B cell (primary cell): ENCODE results near the gene NAIF1. TPM values are rescaled to one million over a fixed set of nuclear protein-coding genes. Genes with fewer than 3 reads are reported as not detected.

Experiments
- ATAC-seq: fragments of 200-7000 bp; cut with Tn5 transposase; one replicate; pipeline ENCODE4 v1.10.0; 2021; ENCODE audit warnings: low read depth, mild to moderate bottlenecking, moderate number of reproducible peaks, moderate library complexity
- CTCF ChIA-PET: fragments of 350-600 bp; sonication (Branson Sonifier 250); formaldehyde crosslinking; loops from one replicate; lab custom pipeline; 2021; ENCODE audit warnings: antibody characterized with exemption, inconsistent platforms; lab: Charles Lee
- POLR2A ChIA-PET: fragments of 350-600 bp; sonication (Branson Sonifier 250); formaldehyde crosslinking; loops from one replicate; lab custom pipeline; 2021; ENCODE audit warnings: antibody characterized with exemption; lab: Charles Lee
- DNase-seq: peaks from one replicate; pipeline ENCODE4 v3.0.0; 2013
- H2AFZ ChIP-seq: 2 replicates; pipeline ENCODE4 v1.6.1; 2012; ENCODE audit warnings: mild to moderate bottlenecking, low read depth, low read length; ENCODE audit not compliant: insufficient read depth, poor library complexity, severe bottlenecking
- H3K27ac ChIP-seq, 2 donors: 1 replicate in 1 of 2; 2 replicates in 1 of 2; pipeline ENCODE4 v1.5.1; 2012 to 2013; ENCODE audit warnings: low read length in 2 of 2, mild to moderate bottlenecking in 2 of 2, moderate library complexity in 1 of 2
- H3K27me3 ChIP-seq, 4 experiments: fragments of 200-600 bp in 1 of 4; sonication (generic) in 1 of 4; replicated peaks in 1 of 4; 1 replicate in 2 of 4; 2 replicates in 2 of 4; pipeline versions ENCODE4 v1.6.1 to v1.7.0; 2013 to 2016; ENCODE audit warnings: low read length in 3 of 4, mild to moderate bottlenecking in 2 of 4, mixed read lengths in 1 of 4, moderate library complexity in 1 of 4; ENCODE audit not compliant: insufficient read depth in 4 of 4, control insufficient read depth in 3 of 4; ENCODE audit errors: control extremely low read depth in 1 of 4
- H3K36me3 ChIP-seq, 2 experiments: replicated peaks in 1 of 2; 1 replicate in 1 of 2; 2 replicates in 1 of 2; pipeline versions ENCODE4 v1.6.1 to v1.7.1; 2013; ENCODE audit warnings: low read length in 1 of 2; ENCODE audit not compliant: insufficient read depth in 2 of 2, control insufficient read depth in 1 of 2; ENCODE audit errors: control extremely low read depth in 1 of 2, extremely low read depth in 1 of 2
- H3K4me1 ChIP-seq, 2 donors: fragments of 200-600 bp in 1 of 2; sonication (generic) in 1 of 2; 1 replicate in 1 of 2; 2 replicates in 1 of 2; pipeline versions ENCODE4 v1.5.1 to v1.6.1; 2013 to 2017; ENCODE audit warnings: low read length in 2 of 2; ENCODE audit not compliant: control insufficient read depth in 2 of 2, insufficient read depth in 2 of 2
- H3K4me2 ChIP-seq: replicated peaks from 2 replicates; pipeline ENCODE3; 2012; ENCODE audit warnings: mild to moderate bottlenecking, low read depth, low read length; ENCODE audit not compliant: poor library complexity, severe bottlenecking
- H3K4me3 ChIP-seq, 5 experiments: fragments of 200-600 bp in 1 of 5; sonication (generic) in 1 of 5; 1 replicate in 3 of 5; 2 replicates in 2 of 5; pipeline versions ENCODE4 v1.5.1 to v1.7.0; 2011 to 2016; ENCODE audit warnings: low read length in 4 of 5, mild to moderate bottlenecking in 4 of 5, low read depth in 2 of 5, control low read depth in 1 of 5, moderate library complexity in 1 of 5; ENCODE audit not compliant: insufficient read depth in 1 of 5; ENCODE audit errors: control extremely low read depth in 1 of 5, extremely low read depth in 1 of 5
- H3K79me2 ChIP-seq: fragments of 200-600 bp; sonication (generic); one replicate; pipeline ENCODE4 v1.6.0; 2016; ENCODE audit warnings: low read length; ENCODE audit not compliant: control insufficient read depth, insufficient read depth
- H3K9ac ChIP-seq: fragments of 200-600 bp; sonication (generic); 2 replicates; pipeline ENCODE4 v1.6.1; 2017; ENCODE audit warnings: mild to moderate bottlenecking, low read length, moderate library complexity
- H3K9me3 ChIP-seq, 3 donors: one replicate each; pipeline versions ENCODE4 v1.6.1 to v1.7.1; 2013; ENCODE audit warnings: low read length in 2 of 3; ENCODE audit not compliant: control insufficient read depth in 2 of 3, insufficient read depth in 1 of 3; ENCODE audit errors: control extremely low read depth in 1 of 3
- H4K20me1 ChIP-seq: 2 replicates; pipeline ENCODE4 v1.6.0; 2012; ENCODE audit warnings: mild to moderate bottlenecking, low read length; ENCODE audit not compliant: insufficient read depth, control insufficient read depth, poor library complexity, severe bottlenecking
- H3K27ac Mint-ChIP-seq: one replicate; pipeline ENCODE4 v1.8.0; 2021; ENCODE audit warnings: mixed read lengths
- H3K27me3 Mint-ChIP-seq: one replicate; pipeline ENCODE4 v1.8.0; 2021; ENCODE audit warnings: mixed read lengths
- H3K4me1 Mint-ChIP-seq: one replicate; pipeline ENCODE4 v1.8.0; 2021; ENCODE audit warnings: mixed read lengths
- H3K4me3 Mint-ChIP-seq: one replicate; pipeline ENCODE4 v1.8.0; 2021; ENCODE audit warnings: mixed read lengths
- H3K9me3 Mint-ChIP-seq: one replicate; pipeline ENCODE4 v1.8.0; 2022; ENCODE audit warnings: mixed read lengths; ENCODE audit not compliant: insufficient read depth
- EZH2 ChIP-seq: IDR thresholded peaks from 2 replicates; pipeline ENCODE4 v1.6.1; 2012; ENCODE audit warnings: borderline replicate concordance, low read depth, mild to moderate bottlenecking, moderate library complexity, low read length; ENCODE audit not compliant: insufficient read depth, poor library complexity, severe bottlenecking
- WGBS: methylation state at CpG from one replicate; pipeline ENCODE4 v1.1.5; 2013; ENCODE audit warnings: missing lambda C conversion rate; ENCODE audit not compliant: insufficient coverage; 5-methylcytosine and 5-hydroxymethylcytosine counted together
- intact Hi-C: fragments of 100-400 bp; cut with micrococcal nuclease; formaldehyde crosslinking; loops from one replicate; pipeline ENCODE4 v1.10.0; 2022
- polyA plus RNA-seq: library from polyadenylated mRNA; depleted of rRNA; stranded (reverse); fragments of >200 nt; gene quantifications from 2 replicates; pipeline ENCODE4 v1.2.3, GENCODE V29; 2012
- total RNA-seq, 2 donors: library from RNA; stranded (reverse); fragments of 120-200 nt in 1 of 2; gene quantifications; 1 replicate in 1 of 2; 2 replicates in 1 of 2; pipeline versions ENCODE4 v1.2.3 to v1.2.4, GENCODE V29; 2013 to 2022
- TF ChIP-seq, protein P1 (sequence below): fragments of 200-600 bp; IDR thresholded peaks from one replicate; pipeline ENCODE4 v1.8.0; 2022; ENCODE audit warnings: antibody characterized with exemption, mild to moderate bottlenecking

The NAIF1 gene
- total and polyA plus RNA-seq, 2 donors (not counting 1 experiment from before 2014, with no cell fraction given): 11.4 to 16.6 TPM

DNA sequence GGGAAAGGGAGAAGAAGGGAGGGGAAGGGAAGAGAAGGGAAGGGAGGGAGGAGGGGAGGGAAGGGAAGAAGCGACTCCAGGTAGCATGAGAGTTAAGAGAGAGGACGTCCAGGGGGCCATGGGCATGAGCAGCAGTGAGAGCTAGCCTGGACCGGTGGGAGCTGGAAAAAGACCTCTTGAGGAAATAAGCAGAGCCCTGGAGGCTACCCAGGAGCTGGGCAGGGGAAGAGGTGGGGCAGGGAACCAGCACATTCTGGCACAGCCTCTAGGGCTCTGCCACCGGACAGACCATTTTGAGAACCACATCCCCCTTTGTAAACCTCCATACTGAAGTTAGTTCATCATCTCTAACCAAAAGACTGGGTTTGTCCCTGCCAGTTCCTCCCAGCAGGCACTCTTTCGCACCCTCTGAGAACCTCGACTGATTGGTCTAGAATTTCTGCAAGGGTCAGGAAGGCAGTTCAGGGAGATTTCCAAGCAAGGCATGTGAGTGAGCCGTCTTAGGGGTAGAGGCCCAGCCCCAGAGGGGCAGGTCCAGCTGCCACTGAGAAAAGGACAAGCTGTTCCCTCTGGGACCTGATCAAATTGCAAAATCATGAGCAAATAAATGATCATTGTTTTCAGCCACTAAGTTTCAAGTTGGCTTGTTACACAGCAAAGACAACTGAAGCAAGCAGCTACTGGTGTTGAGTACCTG is 11.6 kb downstream of the NAIF1 start:
- no peak for TF ChIP-seq EZH2
- TF ChIP-seq, protein P1, sequence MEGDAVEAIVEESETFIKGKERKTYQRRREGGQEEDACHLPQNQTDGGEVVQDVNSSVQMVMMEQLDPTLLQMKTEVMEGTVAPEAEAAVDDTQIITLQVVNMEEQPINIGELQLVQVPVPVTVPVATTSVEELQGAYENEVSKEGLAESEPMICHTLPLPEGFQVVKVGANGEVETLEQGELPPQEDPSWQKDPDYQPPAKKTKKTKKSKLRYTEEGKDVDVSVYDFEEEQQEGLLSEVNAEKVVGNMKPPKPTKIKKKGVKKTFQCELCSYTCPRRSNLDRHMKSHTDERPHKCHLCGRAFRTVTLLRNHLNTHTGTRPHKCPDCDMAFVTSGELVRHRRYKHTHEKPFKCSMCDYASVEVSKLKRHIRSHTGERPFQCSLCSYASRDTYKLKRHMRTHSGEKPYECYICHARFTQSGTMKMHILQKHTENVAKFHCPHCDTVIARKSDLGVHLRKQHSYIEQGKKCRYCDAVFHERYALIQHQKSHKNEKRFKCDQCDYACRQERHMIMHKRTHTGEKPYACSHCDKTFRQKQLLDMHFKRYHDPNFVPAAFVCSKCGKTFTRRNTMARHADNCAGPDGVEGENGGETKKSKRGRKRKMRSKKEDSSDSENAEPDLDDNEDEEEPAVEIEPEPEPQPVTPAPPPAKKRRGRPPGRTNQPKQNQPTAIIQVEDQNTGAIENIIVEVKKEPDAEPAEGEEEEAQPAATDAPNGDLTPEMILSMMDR: no peak
- H3K27ac Mint-ChIP-seq: no peak overlapping the region
- ATAC-seq (no peak), DNase-seq (no peak)
- H3K9me3 ChIP-seq: no peaks in the 10 kb centered on the region
- POLR2A ChIA-PET: no interaction called here
- CTCF ChIA-PET: interaction anchor here (1.0 to 1.2 kb wide), 3 partner anchors 13 to 100 kb away, joined by 3 to 4 read pairs (median 3); partner anchors contain the start of gene SLC25A25
- no peak overlapping the region for H3K9ac ChIP-seq
- peaks cover 3% of the 10 kb centered on the region in 2 donors for H3K4me1 ChIP-seq
- 77% methylated on average over 7 of the region's 7 CpGs for WGBS
- no peak overlapping the region for H3K4me3 Mint-ChIP-seq
- no peaks in the 10 kb centered on the region for H3K27me3 ChIP-seq
- no peaks in the 10 kb centered on the region for H3K36me3 ChIP-seq
- H3K4me1 Mint-ChIP-seq: peaks cover 1% of the 10 kb centered on the region
- H3K4me2 ChIP-seq: no peak overlapping the region
- H3K79me2 ChIP-seq: no peaks in the 10 kb centered on the region
- no peak overlapping the region for H3K4me3 ChIP-seq
- no peak overlapping the region for H3K27ac ChIP-seq
- intact Hi-C loops: no loop called here
- no peaks in the 10 kb centered on the region for H3K27me3 Mint-ChIP-seq
- no peaks in the 10 kb centered on the region for H4K20me1 ChIP-seq
- H3K9me3 Mint-ChIP-seq: no peaks in the 10 kb centered on the region
- no peak overlapping the region for H2AFZ ChIP-seq

DNA sequence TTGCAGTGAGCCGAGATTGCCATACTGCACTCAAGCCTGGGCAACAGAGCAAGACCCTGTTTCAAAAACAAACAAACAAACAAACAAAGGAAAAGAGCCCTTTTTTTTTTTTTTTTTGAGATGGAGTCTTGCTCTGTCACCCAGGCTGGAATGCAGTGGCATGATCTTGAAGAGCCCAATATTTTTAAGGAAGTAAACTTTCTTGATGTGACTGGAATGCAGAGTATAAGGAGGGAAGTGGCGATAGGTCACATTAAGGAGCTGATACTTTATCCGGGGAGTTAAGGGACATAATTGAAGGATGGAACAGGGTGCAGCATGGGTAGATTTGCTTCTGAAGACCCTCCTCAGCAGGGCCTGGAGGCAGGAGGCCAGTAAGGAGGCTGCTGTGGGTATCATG is 13.0 kb downstream of the NAIF1 start:
- DNase-seq (no peak), ATAC-seq (no peak)
- no peaks in the 10 kb centered on the region for H3K79me2 ChIP-seq
- POLR2A ChIA-PET: no interaction called here
- H3K9ac ChIP-seq: no peak overlapping the region
- no peak overlapping the region for H3K4me3 Mint-ChIP-seq
- H3K27ac ChIP-seq: no peak overlapping the region
- no peaks in the 10 kb centered on the region for H3K9me3 ChIP-seq
- no peak overlapping the region for H3K27ac Mint-ChIP-seq
- intact Hi-C loops: no loop called here
- H3K27me3 ChIP-seq: no peaks in the 10 kb centered on the region
- no peak for TF ChIP-seq EZH2
- TF ChIP-seq, protein P1: no peak
- H3K27me3 Mint-ChIP-seq: no peaks in the 10 kb centered on the region
- peaks cover 1% of the 10 kb centered on the region for H3K4me1 Mint-ChIP-seq
- no peaks in the 10 kb centered on the region for H3K4me1 ChIP-seq
- no peaks in the 10 kb centered on the region for H3K9me3 Mint-ChIP-seq
- CTCF ChIA-PET: no interaction called here
- no peak overlapping the region for H3K4me2 ChIP-seq
- H3K36me3 ChIP-seq: no peaks in the 10 kb centered on the region
- no peaks in the 10 kb centered on the region for H4K20me1 ChIP-seq
- no peak overlapping the region for H3K4me3 ChIP-seq
- H2AFZ ChIP-seq: no peak overlapping the region
- WGBS: 80% methylated on average over 2 of the region's 3 CpGs
